ENCODE measurements around the gene PRG3.
"Not testable (repeated sequence)": the region's sequence is repeated elsewhere in the genome, so short reads cannot be mapped to it uniquely, and the experiment has no call there.

Gene PRG3

DNA sequence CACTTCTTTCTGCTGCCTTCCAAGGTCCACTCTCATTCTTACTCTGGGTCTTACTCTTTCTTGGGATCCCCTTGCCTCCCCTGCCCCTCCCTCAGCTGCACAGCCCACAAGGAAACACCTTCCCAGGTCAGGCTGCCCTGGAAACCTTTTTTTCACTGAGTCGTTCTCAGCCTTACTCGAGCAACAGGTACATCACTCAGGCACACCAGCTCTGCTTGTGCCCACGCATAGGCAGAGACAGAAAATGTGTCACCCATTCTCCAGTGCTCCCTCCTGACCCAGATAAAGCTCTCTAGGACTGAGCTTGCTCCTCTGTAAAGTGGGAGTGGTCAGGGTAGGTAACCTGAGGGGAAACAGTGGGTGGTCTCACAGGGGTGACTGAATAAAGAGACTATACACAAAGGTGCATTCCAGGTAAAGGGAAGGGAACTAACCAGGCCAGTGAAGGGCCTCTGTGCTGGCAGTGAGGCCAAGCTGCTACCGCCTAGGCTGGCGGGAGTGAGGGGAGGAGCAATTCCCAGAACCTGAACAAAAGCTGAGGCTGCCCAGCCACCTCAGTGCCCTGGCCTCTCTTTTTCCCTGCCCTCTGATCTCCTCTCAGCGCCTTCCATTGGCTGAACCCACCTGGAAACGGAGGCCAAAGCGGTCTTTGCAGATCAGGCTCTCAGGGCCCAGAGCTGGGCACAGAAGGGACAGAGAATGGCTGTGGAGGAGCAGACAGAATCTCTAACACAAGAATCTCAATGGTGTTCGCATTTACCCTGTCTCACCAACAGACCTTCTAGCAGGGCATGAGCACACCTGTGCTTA lies 15.9 kb downstream of the PRG3 start:
- no peaks in the 10 kb centered on the region for H3K4me1 Mint-ChIP-seq
- no peak for DNase-seq (ENCODE audit: low spot score in 2 of 2)
- H3K27ac Mint-ChIP-seq: no peak overlapping the region

GRCh38 chr11:57363131-57364080 lies 17.5 kb downstream of the PRG3 start:
- H3K9me3 Mint-ChIP-seq: no peaks in the 10 kb centered on the region
- H3K27me3 Mint-ChIP-seq: peaks cover 13% of the 10 kb centered on the region
- no peak overlapping the region for H3K4me3 Mint-ChIP-seq
- H3K4me1 Mint-ChIP-seq: no peaks in the 10 kb centered on the region
- no peak for ATAC-seq (ENCODE audit: low read depth)
- H3K27ac Mint-ChIP-seq: no peak overlapping the region
- DNase-seq (ENCODE audit: low spot score in 2 of 2): no peak
- H3K36me3 Mint-ChIP-seq: no peaks in the 10 kb centered on the region

More for the DNA sequence above, 15.9 kb downstream of the PRG3 start:
- Mint-ChIP-seq H3K4me3 (no peak overlapping the region), H3K27me3 (peaks cover 14% of the 10 kb centered on the region), H3K36me3 (no peaks in the 10 kb centered on the region), H3K9me3 (no peaks in the 10 kb centered on the region)
- ATAC-seq (ENCODE audit: low read depth): no peak

DNA sequence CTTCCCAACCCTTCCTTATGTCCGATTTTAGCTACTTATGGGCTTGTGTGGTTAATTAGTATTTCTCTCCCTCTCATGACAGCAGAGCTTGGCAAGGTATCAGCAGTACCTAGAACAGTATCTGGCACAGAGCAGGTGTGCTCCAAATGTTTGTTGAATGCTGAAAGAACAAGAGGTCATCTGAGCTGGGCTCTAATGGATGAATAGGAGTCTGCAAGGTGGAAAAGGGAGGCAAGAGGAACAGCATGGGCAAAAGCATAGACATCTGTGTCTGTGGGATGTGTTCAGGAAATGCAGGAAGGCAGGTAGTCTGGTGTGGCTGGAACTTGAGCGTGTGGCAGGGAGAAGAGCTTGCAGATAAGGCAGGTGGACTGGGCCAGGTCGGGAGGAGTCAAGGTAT lies 19.0 kb downstream of the PRG3 start:
- H3K4me3 Mint-ChIP-seq: no peak overlapping the region
- H3K27me3 Mint-ChIP-seq: peaks cover 13% of the 10 kb centered on the region
- no peaks in the 10 kb centered on the region for H3K4me1 Mint-ChIP-seq
- no peaks in the 10 kb centered on the region for H3K36me3 Mint-ChIP-seq
- no peak for DNase-seq (ENCODE audit: low spot score in 2 of 2)
- ATAC-seq (ENCODE audit: low read depth): no peak
- H3K27ac Mint-ChIP-seq: no peak overlapping the region
- H3K9me3 Mint-ChIP-seq: no peaks in the 10 kb centered on the region

GRCh38 chr11:57361420-57361819 lies 19.5 kb downstream of the PRG3 start:
- H3K4me3 Mint-ChIP-seq; ATAC-seq (ENCODE audit: low read depth); H3K4me1 Mint-ChIP-seq; H3K27ac Mint-ChIP-seq; H3K36me3 Mint-ChIP-seq; H3K9me3 Mint-ChIP-seq; DNase-seq (ENCODE audit: low spot score in 2 of 2): not testable (repeated sequence)
- H3K27me3 Mint-ChIP-seq: peaks cover 12% of the 10 kb centered on the region

- ATAC-seq (ENCODE audit: low read depth): no peak
- Mint-ChIP-seq H3K4me3 (no peak overlapping the region), H3K9me3 (no peaks in the 10 kb centered on the region)
These were observed 20.0 kb downstream of the PRG3 start for GRCh38 chr11:57360991-57361390.

GRCh38 chr11:57359896-57360690 lies 20.9 kb downstream of the PRG3 start:
- H3K27me3 Mint-ChIP-seq: peaks cover 8% of the 10 kb centered on the region
- ATAC-seq (ENCODE audit: low read depth) (no peak), DNase-seq (ENCODE audit: low spot score in 2 of 2) (no peak)
- no peaks in the 10 kb centered on the region for H3K4me1 Mint-ChIP-seq
- no peaks in the 10 kb centered on the region for H3K9me3 Mint-ChIP-seq
- no peak overlapping the region for H3K4me3 Mint-ChIP-seq
- H3K36me3 Mint-ChIP-seq: no peaks in the 10 kb centered on the region
- no peak overlapping the region for H3K27ac Mint-ChIP-seq

More at GRCh38 chr11:57360991-57361390, 20.0 kb downstream of the PRG3 start:
- DNase-seq (ENCODE audit: low spot score in 2 of 2): no peak
- H3K27me3 Mint-ChIP-seq: peaks cover 12% of the 10 kb centered on the region
- H3K36me3 Mint-ChIP-seq: no peaks in the 10 kb centered on the region
- H3K27ac Mint-ChIP-seq: no peak overlapping the region
- no peaks in the 10 kb centered on the region for H3K4me1 Mint-ChIP-seq

- ATAC-seq (ENCODE audit: low read depth): no peak
- Mint-ChIP-seq H3K4me1 (peaks cover 4% of the 10 kb centered on the region), H3K27ac (no peak overlapping the region), H3K9me3 (no peaks in the 10 kb centered on the region), H3K27me3 (peaks cover 14% of the 10 kb centered on the region), H3K4me3 (no peak overlapping the region), H3K36me3 (no peaks in the 10 kb centered on the region)
- no peak for DNase-seq (ENCODE audit: low spot score in 2 of 2)
These were observed 21.6 kb downstream of the PRG3 start for GRCh38 chr11:57359396-57359795.

DNA sequence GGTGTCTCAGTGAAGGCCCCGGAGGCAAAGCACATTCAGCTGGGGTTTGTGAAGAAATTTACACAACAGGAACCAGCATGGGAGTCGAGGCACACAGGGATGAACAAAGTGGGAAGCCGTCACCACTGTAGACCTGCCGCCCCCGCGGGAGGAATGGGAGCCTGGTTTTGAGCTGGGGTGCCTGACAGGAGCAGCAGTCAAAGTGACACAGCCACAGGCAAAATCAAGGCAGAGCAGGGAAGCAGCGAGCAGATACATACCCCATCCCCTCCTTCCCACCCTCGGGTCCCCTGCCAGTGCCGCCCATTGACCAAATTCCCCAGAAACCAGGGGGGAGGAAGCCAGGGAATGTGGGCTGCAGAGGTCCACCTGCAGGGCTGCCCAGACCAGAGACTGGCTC lies 22.0 kb downstream of the PRG3 start:
- Mint-ChIP-seq H3K4me3 (no peak overlapping the region), H3K27ac (no peak overlapping the region), H3K9me3 (no peaks in the 10 kb centered on the region), H3K36me3 (no peaks in the 10 kb centered on the region), H3K27me3 (peaks cover 12% of the 10 kb centered on the region), H3K4me1 (peaks cover 4% of the 10 kb centered on the region)
- ATAC-seq (ENCODE audit: low read depth) (no peak), DNase-seq (ENCODE audit: low spot score in 2 of 2) (no peak)

DNA sequence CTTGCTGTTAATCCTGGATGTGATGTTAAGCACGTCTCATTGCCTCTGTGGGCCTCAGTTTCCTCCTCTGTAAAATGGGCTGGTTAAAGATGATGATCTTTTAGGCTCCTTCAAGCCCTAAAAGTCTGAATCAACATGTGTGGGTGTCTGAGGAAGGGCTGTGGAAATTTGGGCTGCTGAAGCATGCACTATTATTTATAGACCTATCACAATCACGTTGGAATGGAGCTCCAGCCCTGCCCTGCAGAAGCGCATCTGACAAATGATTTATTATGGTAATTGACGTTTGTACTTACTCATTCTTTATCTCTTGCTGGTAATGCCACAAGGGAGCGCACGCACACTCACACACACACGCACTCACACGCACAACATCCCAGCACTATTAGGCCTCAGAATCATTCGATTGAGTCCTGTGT lies 22.4 kb downstream of the PRG3 start:
- H3K4me3 Mint-ChIP-seq: no peak overlapping the region
- no peak for ATAC-seq (ENCODE audit: low read depth)
- peaks cover 4% of the 10 kb centered on the region for H3K4me1 Mint-ChIP-seq
- peaks cover 11% of the 10 kb centered on the region for H3K27me3 Mint-ChIP-seq
- no peak overlapping the region for H3K27ac Mint-ChIP-seq
- no peaks in the 10 kb centered on the region for H3K36me3 Mint-ChIP-seq
- DNase-seq (ENCODE audit: low spot score in 2 of 2): no peak
- H3K9me3 Mint-ChIP-seq: no peaks in the 10 kb centered on the region

DNA sequence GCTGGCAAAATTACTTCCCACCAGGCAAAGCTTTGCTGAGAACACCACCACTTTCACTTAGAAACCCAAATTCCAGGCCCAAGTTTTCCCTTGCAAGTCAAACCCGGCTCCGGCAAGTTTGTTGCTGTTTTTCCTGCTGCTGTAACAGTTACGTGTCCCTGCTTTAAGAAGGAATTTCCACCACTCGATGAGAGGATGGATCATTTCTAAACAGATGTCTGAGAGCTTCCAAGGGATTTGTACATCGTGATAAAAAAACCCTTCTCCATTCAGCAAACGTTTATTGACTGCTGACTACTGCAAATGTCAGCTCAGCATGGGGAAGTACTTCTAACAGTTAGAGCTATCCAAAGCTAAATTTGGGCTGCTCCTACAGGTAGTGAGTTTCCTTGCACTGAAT lies 23.1 kb downstream of the PRG3 start:
- Mint-ChIP-seq H3K27me3 (peaks cover 11% of the 10 kb centered on the region), H3K4me3 (no peak overlapping the region), H3K36me3 (no peaks in the 10 kb centered on the region), H3K27ac (no peak overlapping the region), H3K4me1 (peaks cover 4% of the 10 kb centered on the region), H3K9me3 (no peaks in the 10 kb centered on the region)
- DNase-seq (ENCODE audit: low spot score in 2 of 2): no peak
- no peak for ATAC-seq (ENCODE audit: low read depth)

GRCh38 chr11:57357310-57357709 lies 23.6 kb downstream of the PRG3 start:
- peaks cover 4% of the 10 kb centered on the region for H3K4me1 Mint-ChIP-seq
- H3K36me3 Mint-ChIP-seq: no peaks in the 10 kb centered on the region
- H3K27me3 Mint-ChIP-seq: peaks cover 11% of the 10 kb centered on the region
- H3K4me3 Mint-ChIP-seq: no peak overlapping the region
- H3K27ac Mint-ChIP-seq: no peak overlapping the region
- H3K9me3 Mint-ChIP-seq: no peaks in the 10 kb centered on the region
- ATAC-seq (ENCODE audit: low read depth) (no peak), DNase-seq (ENCODE audit: low spot score in 2 of 2) (no peak)

- peaks cover 8% of the 10 kb centered on the region for H3K27me3 Mint-ChIP-seq
- peaks cover 3% of the 10 kb centered on the region for H3K9me3 Mint-ChIP-seq
- H3K27ac Mint-ChIP-seq: no peak overlapping the region
- no peak overlapping the region for H3K4me3 Mint-ChIP-seq
- DNase-seq (ENCODE audit: low spot score in 2 of 2): no peak
- ATAC-seq (ENCODE audit: low read depth): no peak
- H3K36me3 Mint-ChIP-seq: peaks cover 3% of the 10 kb centered on the region
- H3K4me1 Mint-ChIP-seq: peaks cover 4% of the 10 kb centered on the region
These were observed 24.7 kb downstream of the PRG3 start for GRCh38 chr11:57356268-57356667.

DNA sequence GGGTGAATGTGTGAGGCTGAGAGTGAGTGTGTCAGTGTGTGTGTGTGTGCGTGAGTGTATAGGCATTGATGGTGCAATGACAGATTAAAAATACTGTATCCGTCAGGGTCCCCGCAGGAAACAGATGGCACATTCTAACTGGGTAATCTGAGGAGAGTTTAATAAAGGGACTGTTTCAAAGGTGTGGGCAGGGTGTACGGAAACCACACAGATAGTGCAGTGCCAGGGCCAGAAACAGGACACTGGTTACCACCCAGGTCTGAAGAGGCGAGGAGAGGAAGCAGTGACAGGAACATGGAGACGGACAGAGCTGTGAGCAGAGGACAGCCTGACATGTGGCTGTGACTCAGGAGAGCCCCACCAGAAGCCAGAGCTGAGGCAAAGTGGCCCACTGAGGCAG lies 26.3 kb downstream of the PRG3 start:
- H3K9me3 Mint-ChIP-seq: peaks cover 5% of the 10 kb centered on the region
- H3K27ac Mint-ChIP-seq: no peak overlapping the region
- H3K27me3 Mint-ChIP-seq: peaks cover 8% of the 10 kb centered on the region
- H3K4me1 Mint-ChIP-seq: peaks cover 6% of the 10 kb centered on the region
- no peak overlapping the region for H3K4me3 Mint-ChIP-seq
- peaks cover 3% of the 10 kb centered on the region for H3K36me3 Mint-ChIP-seq
- ATAC-seq (ENCODE audit: low read depth): no peak
- no peak for DNase-seq (ENCODE audit: low spot score in 2 of 2)

DNA sequence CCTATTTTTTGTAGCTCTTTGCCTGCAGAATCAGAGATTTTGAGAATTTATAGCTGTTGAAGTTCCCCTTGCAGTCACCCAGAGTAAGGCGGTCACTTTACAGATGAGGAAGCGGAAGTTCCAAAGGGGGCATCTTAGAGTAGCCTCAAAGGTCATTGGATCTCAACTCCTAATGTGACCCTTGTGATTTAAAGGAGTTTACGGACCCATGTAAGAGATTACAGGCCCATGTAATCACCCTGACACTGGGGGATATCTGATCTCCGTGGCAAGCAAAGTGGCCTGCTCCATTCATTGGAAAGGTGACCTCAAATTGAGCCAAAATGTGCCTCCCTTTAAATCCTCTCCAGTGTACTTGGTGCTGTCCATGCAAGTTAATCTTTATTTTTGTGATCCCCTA lies 27.1 kb downstream of the PRG3 start:
- H3K27ac Mint-ChIP-seq: no peak overlapping the region
- DNase-seq (ENCODE audit: low spot score in 2 of 2): no peak
- H3K4me3 Mint-ChIP-seq: no peak overlapping the region
- peaks cover 6% of the 10 kb centered on the region for H3K4me1 Mint-ChIP-seq
- peaks cover 5% of the 10 kb centered on the region for H3K9me3 Mint-ChIP-seq
- peaks cover 3% of the 10 kb centered on the region for H3K36me3 Mint-ChIP-seq
- peaks cover 8% of the 10 kb centered on the region for H3K27me3 Mint-ChIP-seq
- ATAC-seq (ENCODE audit: low read depth): no peak
